Keratinocyte (primary cell): ENCODE data around the gene ZEB1. TPM values are rescaled to one million over a fixed set of nuclear protein-coding genes. Genes with fewer than 3 reads are reported as not detected.

ENCODE experiments used
- DNase-seq: peaks from one replicate; pipeline ENCODE4 v3.0.0-alpha.2; 2011; ENCODE audit warnings: low read depth, missing footprints, low spot score
- FAIRE-seq: peaks from 2 replicates; lab custom pipeline; 2011; peaks lifted over from hg19 to GRCh38; lab: Jason Lieb, UNC
- H2AFZ ChIP-seq: 2 replicates; pipeline ENCODE4 v1.6.0; 2012; ENCODE audit warnings: low read length, control low read depth, inconsistent platforms; ENCODE audit not compliant: control insufficient read depth
- H3K27ac ChIP-seq: 2 replicates; pipeline ENCODE4 v1.5.1; 2011; ENCODE audit warnings: low read length; ENCODE audit not compliant: control insufficient read depth, insufficient read depth
- H3K27me3 ChIP-seq: 3 replicates; pipeline ENCODE4 v1.6.0; 2011; ENCODE audit warnings: low read length; ENCODE audit not compliant: control insufficient read depth, insufficient read depth; ENCODE audit errors: extremely low read depth
- H3K36me3 ChIP-seq, 2 experiments: 2 replicates in 1 of 2; 3 replicates in 1 of 2; pipeline ENCODE4 v1.5.1; 2011; ENCODE audit warnings: low read length in 2 of 2, mild to moderate bottlenecking in 1 of 2; ENCODE audit not compliant: control insufficient read depth in 2 of 2, insufficient read depth in 2 of 2; ENCODE audit errors: extremely low read depth in 1 of 2
- H3K4me1 ChIP-seq: 3 replicates; pipeline ENCODE4 v1.5.1; 2011; ENCODE audit warnings: low read length; ENCODE audit not compliant: control insufficient read depth, insufficient read depth; ENCODE audit errors: extremely low read depth
- H3K4me2 ChIP-seq: 3 replicates; pipeline ENCODE4 v1.6.0; 2011; ENCODE audit warnings: low read depth, low read length; ENCODE audit not compliant: control insufficient read depth, insufficient read depth; ENCODE audit errors: extremely low read depth
- H3K4me3 ChIP-seq, 3 experiments: fragments of 200-600 bp in 1 of 3; sonication (generic) in 1 of 3; 2 replicates in 2 of 3; 3 replicates in 1 of 3; pipeline ENCODE4 v1.5.1; 2011 to 2016; ENCODE audit warnings: low read length in 3 of 3, mild to moderate bottlenecking in 3 of 3, control low read depth in 2 of 3, inconsistent platforms in 1 of 3, low read depth in 1 of 3, mixed read lengths in 1 of 3, mixed run types in 1 of 3, moderate library complexity in 1 of 3; ENCODE audit not compliant: control insufficient read depth in 2 of 3, insufficient read depth in 2 of 3; ENCODE audit errors: extremely low read depth in 1 of 3
- H3K79me2 ChIP-seq: 2 replicates; pipeline ENCODE4 v1.6.0; 2012; ENCODE audit warnings: low read length; ENCODE audit not compliant: control insufficient read depth, insufficient read depth
- H3K9ac ChIP-seq: 3 replicates; pipeline ENCODE4 v1.6.0; 2011; ENCODE audit warnings: low read length; ENCODE audit not compliant: control insufficient read depth, insufficient read depth; ENCODE audit errors: extremely low read depth
- H3K9me1 ChIP-seq: 3 replicates; pipeline ENCODE4 v1.6.0; 2011; ENCODE audit warnings: low read length; ENCODE audit not compliant: control insufficient read depth, insufficient read depth; ENCODE audit errors: extremely low read depth
- H3K9me3 ChIP-seq: 2 replicates; pipeline ENCODE4 v1.5.1; 2012; ENCODE audit warnings: low read depth, low read length; ENCODE audit not compliant: control insufficient read depth
- H4K20me1 ChIP-seq: 3 replicates; pipeline ENCODE4 v1.6.0; 2011; ENCODE audit warnings: low read length; ENCODE audit not compliant: control insufficient read depth, insufficient read depth; ENCODE audit errors: extremely low read depth
- EZH2 ChIP-seq: IDR thresholded peaks from one replicate; pipeline ENCODE4 v1.6.1; 2012; ENCODE audit warnings: inconsistent platforms, mild to moderate bottlenecking, low read length, moderate library complexity
- dilution Hi-C: fragments of 300-500 bp; cut with MboI; formaldehyde crosslinking; loops from one replicate; pipeline ENCODE4 v1.7.0; 2020; ENCODE audit warnings: low sequenced_read_pairs; ENCODE audit not compliant: extremely low pct_ligation_motif_present
- polyA minus RNA-seq, 3 experiments: library from RNA; depleted of rRNA, polyadenylated mRNA; stranded (reverse); fragments of >200 nt; gene quantifications; 1 replicate in 1 of 3; 2 replicates in 1 of 3; 3 replicates in 1 of 3; pipeline ENCODE4 v1.2.3, GENCODE V29; 2011
- polyA plus RNA-seq, 5 experiments: library from polyadenylated mRNA; depleted of rRNA in 3 of 5; stranded (reverse) in 3 of 5; stranded (forward) in 1 of 5; unstranded in 1 of 5; fragments of >200 nt; gene quantifications; 1 replicate in 1 of 5; 2 replicates in 3 of 5; 3 replicates in 1 of 5; pipeline versions ENCODE4 v1.2.1 to v1.2.3, GENCODE V29; 2011 to 2012; ENCODE audit warnings: missing spikeins in 2 of 5, low read depth in 1 of 5, low replicate concordance in 1 of 5
- TF ChIP-seq, protein P1 (sequence below), 3 experiments: IDR thresholded peaks in 1 of 3; conservative IDR thresholded peaks in 1 of 3; optimal IDR thresholded peaks in 1 of 3; 2 replicates in 2 of 3; 3 replicates in 1 of 3; pipeline versions ENCODE3 to v1.5.1; 2011; ENCODE audit warnings: low read length in 3 of 3, mild to moderate bottlenecking in 3 of 3, moderate library complexity in 2 of 3, control low read depth in 1 of 3, inconsistent platforms in 1 of 3; ENCODE audit not compliant: insufficient read depth in 2 of 3; ENCODE audit errors: extremely low read depth in 1 of 3

The ZEB1 gene
- polyA plus RNA-seq (0.32 to 0.96 TPM (median 0.70 TPM) in 3 replicates), polyA minus RNA-seq (0.36 to 1.9 TPM (median 1.9 TPM) in 3 replicates)
- 1.1 TPM for polyA plus RNA-seq (2011; ENCODE audit: low read depth)
- polyA plus RNA-seq (2011; cell fraction: cytosol; rRNA removed) = 0.25 and 0.33 TPM in 2 replicates
- polyA plus RNA-seq (2011; cell fraction: nucleus; rRNA removed) = 4.3 and 4.9 TPM in 2 replicates
- polyA plus RNA-seq (2012; ENCODE audit: low replicate concordance) = 0.39 and 0.80 TPM in 2 replicates
- polyA minus RNA-seq (2011; cell fraction: cytosol; rRNA and poly(A)+ RNA removed) = not detected
- 5.6 and 5.9 TPM in 2 replicates for polyA minus RNA-seq (2011; cell fraction: nucleus; rRNA and poly(A)+ RNA removed)

DNA sequence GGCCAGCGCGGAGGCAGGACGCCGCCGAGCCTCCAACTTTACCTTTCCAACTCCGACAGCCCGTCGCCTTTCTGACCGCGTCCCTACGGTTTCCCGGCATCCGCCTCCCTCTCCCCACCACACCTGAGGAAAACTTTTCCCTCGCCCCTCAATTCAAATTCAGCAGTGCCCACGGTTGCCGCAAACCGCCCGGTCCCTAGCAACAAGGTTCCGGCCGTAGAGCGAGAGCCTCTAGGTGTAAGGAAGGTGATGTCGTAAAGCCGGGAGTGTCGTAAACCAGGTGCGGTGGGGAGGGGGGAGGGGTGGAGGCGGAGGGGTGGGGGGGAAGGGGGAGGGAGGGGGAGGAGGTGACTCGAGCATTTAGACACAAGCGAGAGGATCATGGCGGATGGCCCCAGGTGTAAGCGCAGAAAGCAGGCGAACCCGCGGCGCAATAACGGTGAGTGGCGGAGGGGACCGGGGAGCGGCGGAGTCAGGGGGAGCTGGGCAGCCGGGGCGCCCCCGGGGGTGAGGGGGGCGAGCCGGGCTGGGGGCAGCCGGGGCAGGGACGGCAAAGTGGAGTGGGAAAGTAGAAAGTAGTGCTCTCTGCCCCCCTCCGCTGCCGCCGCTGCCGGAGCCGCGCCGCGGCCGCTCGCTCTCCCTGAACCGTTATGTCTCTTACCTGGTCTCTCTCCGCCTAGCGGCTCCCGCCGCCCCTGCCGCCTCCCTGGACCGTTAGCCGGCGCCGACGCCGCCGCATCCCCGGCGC lies at the start of gene ZEB1:
Gene ZEB1 (plus strand): TSS at position 363 of the 748 bp plus-strand sequence. CDS start 19 bp downstream, at position 382.
- peak within 1 kb of the TSS; percentile 79 for H3K27ac ChIP-seq
- H3K4me3 ChIP-seq = peak within 1 kb of the TSS; percentile 91 to 98 (median 92)
- H4K20me1 ChIP-seq = no peaks in the 10 kb centered on the region
- dilution Hi-C loops = no loop called here
- TF ChIP-seq EZH2 = no peak
- TF ChIP-seq, protein P1, sequence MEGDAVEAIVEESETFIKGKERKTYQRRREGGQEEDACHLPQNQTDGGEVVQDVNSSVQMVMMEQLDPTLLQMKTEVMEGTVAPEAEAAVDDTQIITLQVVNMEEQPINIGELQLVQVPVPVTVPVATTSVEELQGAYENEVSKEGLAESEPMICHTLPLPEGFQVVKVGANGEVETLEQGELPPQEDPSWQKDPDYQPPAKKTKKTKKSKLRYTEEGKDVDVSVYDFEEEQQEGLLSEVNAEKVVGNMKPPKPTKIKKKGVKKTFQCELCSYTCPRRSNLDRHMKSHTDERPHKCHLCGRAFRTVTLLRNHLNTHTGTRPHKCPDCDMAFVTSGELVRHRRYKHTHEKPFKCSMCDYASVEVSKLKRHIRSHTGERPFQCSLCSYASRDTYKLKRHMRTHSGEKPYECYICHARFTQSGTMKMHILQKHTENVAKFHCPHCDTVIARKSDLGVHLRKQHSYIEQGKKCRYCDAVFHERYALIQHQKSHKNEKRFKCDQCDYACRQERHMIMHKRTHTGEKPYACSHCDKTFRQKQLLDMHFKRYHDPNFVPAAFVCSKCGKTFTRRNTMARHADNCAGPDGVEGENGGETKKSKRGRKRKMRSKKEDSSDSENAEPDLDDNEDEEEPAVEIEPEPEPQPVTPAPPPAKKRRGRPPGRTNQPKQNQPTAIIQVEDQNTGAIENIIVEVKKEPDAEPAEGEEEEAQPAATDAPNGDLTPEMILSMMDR (optimal IDR thresholded peaks at IDR 0.05 in 1 of 3, IDR thresholded peaks at IDR 0.05 in 1 of 3, conservative IDR thresholded peaks at IDR 0.05 in 1 of 3; ENCODE audit: extremely low read depth in 1 of 3, insufficient read depth in 2 of 3, low read length in 3 of 3) = peak in 2 of 3 experiments; percentile 4 to 57
- H3K9me3 ChIP-seq = no peaks in the 10 kb centered on the region
- H2AFZ ChIP-seq = peak within 1 kb of the TSS; percentile 96
- H3K4me2 ChIP-seq = peak within 1 kb of the TSS; percentile 96
- FAIRE-seq (peak; percentile 61), DNase-seq (peak; percentile 40)
- no peaks in the 10 kb centered on the region for H3K36me3 ChIP-seq
- peak within 1 kb of the TSS; percentile 87 for H3K9ac ChIP-seq
- H3K4me1 ChIP-seq = peaks cover 13% of the 10 kb centered on the region
- H3K79me2 ChIP-seq = peaks cover 2% of the 10 kb centered on the region
- H3K27me3 ChIP-seq = peaks cover 22% of the 10 kb centered on the region
- no peaks in the 10 kb centered on the region for H3K9me1 ChIP-seq

DNA sequence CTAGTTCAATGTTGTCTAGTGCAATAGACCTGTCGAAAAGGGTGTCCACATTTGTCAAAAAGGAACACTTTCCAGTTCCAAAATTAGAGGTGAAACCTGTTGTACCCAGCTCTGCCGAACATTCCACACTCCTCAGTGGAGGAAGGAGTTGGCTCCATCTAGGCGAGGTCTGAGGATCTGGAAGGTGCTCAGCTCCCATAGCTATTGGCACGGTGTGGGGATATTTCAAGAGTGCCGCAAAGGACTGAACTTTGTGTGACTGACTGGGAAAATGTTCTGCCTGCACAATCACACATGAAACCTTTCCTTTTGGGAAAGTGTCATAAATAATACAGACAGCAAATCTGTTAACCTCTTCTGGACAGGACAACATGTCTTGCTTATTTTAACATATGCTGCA lies 48.1 kb upstream of the ZEB1 start:
- no peaks in the 10 kb centered on the region for H3K4me1 ChIP-seq
- no peaks in the 10 kb centered on the region for H3K27me3 ChIP-seq
- DNase-seq (no peak), FAIRE-seq (no peak)
- H2AFZ ChIP-seq = no peak overlapping the region
- H3K36me3 ChIP-seq = no peaks in the 10 kb centered on the region
- TF ChIP-seq, protein P1 (optimal IDR thresholded peaks at IDR 0.05 in 1 of 3, IDR thresholded peaks at IDR 0.05 in 1 of 3, conservative IDR thresholded peaks at IDR 0.05 in 1 of 3; ENCODE audit: extremely low read depth in 1 of 3, insufficient read depth in 2 of 3, low read length in 3 of 3) = no peak
- no peak for TF ChIP-seq EZH2
- H3K27ac ChIP-seq = no peak overlapping the region
- no peaks in the 10 kb centered on the region for H4K20me1 ChIP-seq
- no peaks in the 10 kb centered on the region for H3K79me2 ChIP-seq
- no peaks in the 10 kb centered on the region for H3K9me3 ChIP-seq
- no peak overlapping the region for H3K4me3 ChIP-seq
- H3K4me2 ChIP-seq = no peak overlapping the region
- dilution Hi-C loops = no loop called here
- no peak overlapping the region for H3K9ac ChIP-seq
- no peaks in the 10 kb centered on the region for H3K9me1 ChIP-seq
